Fibroblast of the aortic adventitia (primary cell): ENCODE measurements around the gene ELOA. TPM values are rescaled to one million over a fixed set of nuclear protein-coding genes. Genes with fewer than 3 reads are reported as not detected.
"Not testable (repeated sequence)": the region's sequence is repeated elsewhere in the genome, so short reads cannot be mapped to it uniquely, and the experiment has no call there.

ENCODE experiments used
- DNase-seq: peaks from one replicate; pipeline ENCODE4 v3.0.0-alpha.2; 2010; ENCODE audit warnings: low read depth
- H3K4me3 ChIP-seq: 2 replicates; pipeline ENCODE4 v1.5.1; 2011; ENCODE audit warnings: low read depth, mild to moderate bottlenecking, control low read depth, low read length, moderate library complexity
- total RNA-seq: library from RNA; depleted of rRNA; stranded (reverse); fragments of >200 nt; gene quantifications from 2 replicates; pipeline ENCODE4 v1.2.3, GENCODE V29; 2012; ENCODE audit warnings: low replicate concordance
- TF ChIP-seq, protein P1 (sequence below): IDR thresholded peaks from 2 replicates; pipeline ENCODE4 v1.5.1; 2011; ENCODE audit warnings: mild to moderate bottlenecking, low read length, control low read depth, inconsistent platforms; ENCODE audit not compliant: insufficient read depth

ELOA gene
- total RNA-seq, 1 donor, result 41.9 TPM

- TF ChIP-seq, protein P1, sequence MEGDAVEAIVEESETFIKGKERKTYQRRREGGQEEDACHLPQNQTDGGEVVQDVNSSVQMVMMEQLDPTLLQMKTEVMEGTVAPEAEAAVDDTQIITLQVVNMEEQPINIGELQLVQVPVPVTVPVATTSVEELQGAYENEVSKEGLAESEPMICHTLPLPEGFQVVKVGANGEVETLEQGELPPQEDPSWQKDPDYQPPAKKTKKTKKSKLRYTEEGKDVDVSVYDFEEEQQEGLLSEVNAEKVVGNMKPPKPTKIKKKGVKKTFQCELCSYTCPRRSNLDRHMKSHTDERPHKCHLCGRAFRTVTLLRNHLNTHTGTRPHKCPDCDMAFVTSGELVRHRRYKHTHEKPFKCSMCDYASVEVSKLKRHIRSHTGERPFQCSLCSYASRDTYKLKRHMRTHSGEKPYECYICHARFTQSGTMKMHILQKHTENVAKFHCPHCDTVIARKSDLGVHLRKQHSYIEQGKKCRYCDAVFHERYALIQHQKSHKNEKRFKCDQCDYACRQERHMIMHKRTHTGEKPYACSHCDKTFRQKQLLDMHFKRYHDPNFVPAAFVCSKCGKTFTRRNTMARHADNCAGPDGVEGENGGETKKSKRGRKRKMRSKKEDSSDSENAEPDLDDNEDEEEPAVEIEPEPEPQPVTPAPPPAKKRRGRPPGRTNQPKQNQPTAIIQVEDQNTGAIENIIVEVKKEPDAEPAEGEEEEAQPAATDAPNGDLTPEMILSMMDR, result no peak
- DNase-seq, result no peak
- H3K4me3 ChIP-seq, result no peak overlapping the region
These were observed 55.4 kb downstream of the ELOA start for GRCh38 chr1:23798662-23799142.

DNA sequence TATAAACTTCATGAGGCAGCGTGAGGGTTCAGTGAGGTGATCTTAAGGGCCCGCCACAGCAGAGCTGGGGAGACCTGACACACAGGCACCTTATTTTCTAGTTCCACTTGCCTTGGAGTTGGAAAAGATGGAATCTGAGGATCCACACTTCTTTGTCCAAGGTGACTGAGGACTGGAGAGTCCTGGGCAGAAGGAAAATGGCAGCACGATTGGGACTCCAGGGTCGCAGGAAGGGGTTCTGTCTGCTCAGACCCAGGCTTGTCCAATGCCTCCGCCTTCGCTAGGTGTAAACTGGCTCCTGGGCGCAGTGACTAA, 55.9 kb downstream of the ELOA start:
- DNase-seq, result no peak
- H3K4me3 ChIP-seq, result peak overlapping the region; percentile 84
- TF ChIP-seq, protein P1, result no peak

DNA sequence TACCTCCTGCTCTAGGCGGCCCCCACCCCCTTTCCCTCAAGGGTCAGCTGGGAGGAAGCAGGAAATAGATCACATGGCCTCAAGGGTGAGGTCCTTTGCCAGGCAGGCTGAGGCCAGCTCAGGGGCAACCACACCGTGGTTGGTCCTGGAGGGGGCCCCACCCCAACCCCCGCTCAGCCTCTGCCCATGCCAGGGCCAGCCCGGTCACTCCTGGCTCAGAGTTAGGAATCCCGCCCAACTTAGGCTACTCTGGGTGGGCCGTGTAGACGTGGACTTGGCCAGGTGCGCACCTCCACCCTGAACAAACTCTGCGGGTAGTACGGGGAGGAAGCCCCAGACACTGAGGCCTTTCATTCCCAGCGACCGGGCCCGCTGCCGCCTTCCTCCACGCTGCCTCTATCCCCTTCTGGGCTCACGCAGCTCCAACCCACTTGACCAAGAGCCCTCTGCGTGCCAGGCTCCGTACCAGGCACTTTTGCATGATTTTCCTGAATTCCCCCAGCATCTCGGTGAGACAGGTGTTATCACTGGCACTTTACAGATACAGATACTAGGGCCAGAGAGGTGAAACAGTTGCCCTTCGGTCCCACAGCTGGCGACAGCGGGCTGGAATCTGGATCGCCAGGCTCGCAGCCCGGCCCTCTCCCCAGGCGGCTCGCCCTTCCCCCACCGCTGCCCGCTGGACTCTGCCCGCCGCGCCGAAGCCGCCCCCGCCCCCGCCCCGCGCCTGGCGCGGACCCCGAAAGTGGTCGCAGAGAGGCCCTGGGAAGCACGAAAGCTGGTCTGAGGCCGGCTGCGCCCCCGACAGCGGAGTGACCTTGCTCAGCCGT, 56.5 kb downstream of the ELOA start:
- peak overlapping the region; percentile 84 for H3K4me3 ChIP-seq
- DNase-seq, result peak; percentile 34
- TF ChIP-seq, protein P1, result no peak

GRCh38 chr1:23800400-23801337, 57.4 kb downstream of the ELOA start, which contains the start of gene GALE:
Gene GALE (minus strand): TSS chr1:23800754. CDS start chr1:23799007, 1,747 bp downstream.
- peak within 1 kb of the TSS; percentile 84 for H3K4me3 ChIP-seq
- peak; percentile 91 for DNase-seq
- TF ChIP-seq, protein P1, result no peak

GRCh38 chr1:23801338-23801748, 58.1 kb downstream of the ELOA start:
- no peak for DNase-seq
- peak overlapping the region; percentile 84 for H3K4me3 ChIP-seq
- TF ChIP-seq, protein P1, result no peak

GRCh38 chr1:23801876-23802275, 58.6 kb downstream of the ELOA start:
- no peak for DNase-seq
- TF ChIP-seq, protein P1, result no peak
- H3K4me3 ChIP-seq, result no peak overlapping the region

- not testable (repeated sequence) for H3K4me3 ChIP-seq, DNase-seq
These were observed 59.6 kb downstream of the ELOA start for GRCh38 chr1:23802809-23803342.
